ENCODE results near the gene PTGS1. TPM values are rescaled to one million over a fixed set of nuclear protein-coding genes. Genes with fewer than 3 reads are reported as not detected.

The PTGS1 gene
- total RNA-seq, 1 donor from 2014 or later: 0.23 TPM

GRCh38 chr9:122364783-122365150 is 6.1 kb upstream of the PTGS1 start:
- Histone ChIP-seq H3K36me3 (ENCODE audit: insufficient read depth, low read length) (no peaks in the 10 kb centered on the region), H4K20me1 (ENCODE audit: insufficient read depth, low read length) (no peaks in the 10 kb centered on the region), H2AFZ (ENCODE audit: low read depth, low read length) (no peak overlapping the region), H3K9ac (ENCODE audit: low read length) (no peak overlapping the region), H3K27me3 (ENCODE audit: insufficient read depth, low read length) (peaks cover 3% of the 10 kb centered on the region), H3K27ac (ENCODE audit: low read depth, low read length) (no peak overlapping the region), H3K4me2 (ENCODE audit: low read length) (no peak overlapping the region), H3K4me3 (ENCODE audit: insufficient read depth, low read depth, low read length) (no peak overlapping the region), H3K4me1 (ENCODE audit: insufficient read depth, low read length) (peaks cover 9% of the 10 kb centered on the region), H3K79me2 (ENCODE audit: insufficient read depth, low read length) (no peaks in the 10 kb centered on the region), H3K9me3 (ENCODE audit: insufficient read depth, low read depth, low read length) (no peaks in the 10 kb centered on the region)
- FAIRE-seq (no peak), DNase-seq (ENCODE audit: low read depth) (no peak)
- Mint-ChIP-seq H3K27ac (ENCODE audit: unreplicated experiment) (no peak overlapping the region), H3K9me3 (ENCODE audit: unreplicated experiment) (peaks cover 13% of the 10 kb centered on the region), H3K4me1 (ENCODE audit: low read depth, unreplicated experiment) (peaks cover 18% of the 10 kb centered on the region), H3K4me3 (ENCODE audit: unreplicated experiment) (no peak overlapping the region), H3K27me3 (ENCODE audit: low read depth, unreplicated experiment) (peaks cover 49% of the 10 kb centered on the region), H3K36me3 (ENCODE audit: low read depth, unreplicated experiment) (peaks cover 2% of the 10 kb centered on the region)
- no peak for TF ChIP-seq EZH2 (IDR thresholded peaks at IDR 0.05; ENCODE audit: insufficient read depth, low read length)

- DNase-seq (ENCODE audit: low read depth) (no peak), FAIRE-seq (no peak)
- no peaks in the 10 kb centered on the region for H3K79me2 ChIP-seq (ENCODE audit: insufficient read depth, low read length)
Measured at GRCh38 chr9:122366074-122366660, 4.7 kb upstream of the PTGS1 start.

GRCh38 chr9:122367065-122367464 is 3.8 kb upstream of the PTGS1 start:
- Histone ChIP-seq H3K9me3 (ENCODE audit: insufficient read depth, low read depth, low read length) (no peaks in the 10 kb centered on the region), H3K36me3 (ENCODE audit: insufficient read depth, low read length) (no peaks in the 10 kb centered on the region), H3K9ac (ENCODE audit: low read length) (no peak overlapping the region), H4K20me1 (ENCODE audit: insufficient read depth, low read length) (no peaks in the 10 kb centered on the region), H3K79me2 (ENCODE audit: insufficient read depth, low read length) (no peaks in the 10 kb centered on the region), H3K4me2 (ENCODE audit: low read length) (no peak overlapping the region), H3K27me3 (ENCODE audit: insufficient read depth, low read length) (peaks cover 19% of the 10 kb centered on the region), H3K4me1 (ENCODE audit: insufficient read depth, low read length) (peaks cover 5% of the 10 kb centered on the region), H3K4me3 (ENCODE audit: insufficient read depth, low read depth, low read length) (no peak overlapping the region), H2AFZ (ENCODE audit: low read depth, low read length) (no peak overlapping the region), H3K27ac (ENCODE audit: low read depth, low read length) (no peak overlapping the region)
- Mint-ChIP-seq H3K36me3 (ENCODE audit: low read depth, unreplicated experiment) (peaks cover 2% of the 10 kb centered on the region), H3K27ac (ENCODE audit: unreplicated experiment) (no peak overlapping the region), H3K9me3 (ENCODE audit: unreplicated experiment) (peaks cover 11% of the 10 kb centered on the region), H3K4me3 (ENCODE audit: unreplicated experiment) (no peak overlapping the region), H3K4me1 (ENCODE audit: low read depth, unreplicated experiment) (peaks cover 2% of the 10 kb centered on the region), H3K27me3 (ENCODE audit: low read depth, unreplicated experiment) (peaks cover 67% of the 10 kb centered on the region)
- DNase-seq (ENCODE audit: low read depth) (no peak), FAIRE-seq (no peak)
- TF ChIP-seq EZH2 (IDR thresholded peaks at IDR 0.05; ENCODE audit: insufficient read depth, low read length) (no peak), CTCF (IDR thresholded peaks at IDR 0.05; ENCODE audit: insufficient read depth, low read depth, low read length) (no peak)

More at GRCh38 chr9:122366074-122366660, 4.7 kb upstream of the PTGS1 start:
- no peaks in the 10 kb centered on the region for H3K36me3 ChIP-seq (ENCODE audit: insufficient read depth, low read length)
- Mint-ChIP-seq H3K27me3 (ENCODE audit: low read depth, unreplicated experiment) (peaks cover 59% of the 10 kb centered on the region), H3K36me3 (ENCODE audit: low read depth, unreplicated experiment) (peaks cover 2% of the 10 kb centered on the region), H3K4me3 (ENCODE audit: unreplicated experiment) (no peak overlapping the region), H3K9me3 (ENCODE audit: unreplicated experiment) (peaks cover 11% of the 10 kb centered on the region), H3K27ac (ENCODE audit: unreplicated experiment) (no peak overlapping the region), H3K4me1 (ENCODE audit: low read depth, unreplicated experiment) (peaks cover 5% of the 10 kb centered on the region)
- H3K4me3 ChIP-seq (ENCODE audit: insufficient read depth, low read depth, low read length): no peak overlapping the region
- peaks cover 3% of the 10 kb centered on the region for H3K4me1 ChIP-seq (ENCODE audit: insufficient read depth, low read length)
- no peak overlapping the region for H3K9ac ChIP-seq (ENCODE audit: low read length)
- H3K27ac ChIP-seq (ENCODE audit: low read depth, low read length): no peak overlapping the region
- H2AFZ ChIP-seq (ENCODE audit: low read depth, low read length): no peak overlapping the region
- H3K9me3 ChIP-seq (ENCODE audit: insufficient read depth, low read depth, low read length): no peaks in the 10 kb centered on the region
- no peaks in the 10 kb centered on the region for H4K20me1 ChIP-seq (ENCODE audit: insufficient read depth, low read length)
- H3K4me2 ChIP-seq (ENCODE audit: low read length): no peak overlapping the region
- TF ChIP-seq CTCF (IDR thresholded peaks at IDR 0.05; ENCODE audit: insufficient read depth, low read depth, low read length) (no peak), EZH2 (IDR thresholded peaks at IDR 0.05; ENCODE audit: insufficient read depth, low read length) (no peak)
- peaks cover 11% of the 10 kb centered on the region for H3K27me3 ChIP-seq (ENCODE audit: insufficient read depth, low read length)

Data from astrocyte (in vitro differentiated cells and primary cell).